Natural killer cell (primary cell): ENCODE measurements around the gene ADCY4. TPM values are rescaled to one million over a fixed set of nuclear protein-coding genes. Genes with fewer than 3 reads are reported as not detected.

ENCODE experiments used
- ATAC-seq, 3 donors: fragments of 150-1000 bp in 2 of 3; fragments of 200-7000 bp in 1 of 3; cut with Tn5 transposase; 1 replicate in 1 of 3; 2 replicates in 2 of 3; pipeline ENCODE4 v1.10.0; 2021; ENCODE audit warnings: mild to moderate bottlenecking in 2 of 3, moderate library complexity in 2 of 3
- DNase-seq, 2 donors: peaks; one replicate each; pipeline versions ENCODE4 v3.0.0 to v3.0.0-alpha.2; 2013 to 2021; ENCODE audit warnings: mixed read lengths in 1 of 2
- H3K27ac ChIP-seq: one replicate; pipeline ENCODE4 v1.5.1; 2013; ENCODE audit warnings: mild to moderate bottlenecking, low read length
- H3K27me3 ChIP-seq: one replicate; pipeline ENCODE4 v1.6.1; 2013; ENCODE audit warnings: low read length; ENCODE audit not compliant: control insufficient read depth, insufficient read depth
- H3K36me3 ChIP-seq: one replicate; pipeline ENCODE4 v1.6.1; 2013; ENCODE audit warnings: low read length; ENCODE audit not compliant: control insufficient read depth, insufficient read depth
- H3K4me1 ChIP-seq: one replicate; pipeline ENCODE4 v1.6.1; 2013; ENCODE audit warnings: low read length; ENCODE audit not compliant: control insufficient read depth, insufficient read depth
- H3K4me3 ChIP-seq: one replicate; pipeline ENCODE4 v1.5.1; 2013; ENCODE audit warnings: low read length
- H3K9me3 ChIP-seq: one replicate; pipeline ENCODE4 v1.6.1; 2013; ENCODE audit warnings: low read length; ENCODE audit not compliant: control insufficient read depth, insufficient read depth
- H3K27ac Mint-ChIP-seq, 2 donors: one replicate each; pipeline ENCODE4 v1.8.0; 2022; ENCODE audit warnings: mild to moderate bottlenecking in 2 of 2, mixed read lengths in 2 of 2, moderate library complexity in 1 of 2
- H3K27me3 Mint-ChIP-seq, 2 donors: one replicate each; pipeline ENCODE4 v1.8.0; 2022; ENCODE audit warnings: low read depth in 2 of 2, mixed read lengths in 2 of 2
- H3K36me3 Mint-ChIP-seq: one replicate; pipeline ENCODE4 v1.8.0; 2022; ENCODE audit warnings: mixed read lengths
- H3K4me1 Mint-ChIP-seq, 2 donors: one replicate each; pipeline ENCODE4 v1.8.0; 2022; ENCODE audit warnings: mixed read lengths in 2 of 2
- H3K4me3 Mint-ChIP-seq: one replicate; pipeline ENCODE4 v1.8.0; 2022; ENCODE audit warnings: mild to moderate bottlenecking, moderate library complexity, mixed read lengths
- H3K9me3 Mint-ChIP-seq, 2 donors: one replicate each; pipeline ENCODE4 v1.8.0; 2022; ENCODE audit warnings: mixed read lengths in 2 of 2
- CTCF ChIP-seq: fragments of 200-600 bp; IDR thresholded peaks from one replicate; pipeline ENCODE4 v1.8.0; 2022; ENCODE audit warnings: antibody characterized with exemption
- WGBS: methylation state at CpG from one replicate; pipeline ENCODE4 v1.1.7; 2013; ENCODE audit warnings: missing lambda C conversion rate; ENCODE audit not compliant: insufficient coverage; 5-methylcytosine and 5-hydroxymethylcytosine counted together
- intact Hi-C: fragments of 100-400 bp; cut with micrococcal nuclease; formaldehyde crosslinking; loops from one replicate; pipeline ENCODE4 v1.14.2; 2022
- total RNA-seq, 4 donors: library from RNA; stranded (reverse); fragments of 120-200 nt in 1 of 4; gene quantifications; one replicate each; pipeline versions ENCODE4 v1.2.3 to v1.2.4, GENCODE V29; 2013 to 2022

The ADCY4 gene
- total RNA-seq, 3 donors from 2014 or later (not counting 1 experiment from before 2014, with no cell fraction given), result 9.8 to 17.6 (median 11.3) TPM

GRCh38 chr14:24363401-24363800, 28.5 kb upstream of the ADCY4 start:
- Histone ChIP-seq H3K4me3 (no peak overlapping the region), H3K9me3 (no peaks in the 10 kb centered on the region), H3K4me1 (peaks cover 30% of the 10 kb centered on the region), H3K27ac (no peak overlapping the region), H3K27me3 (peaks cover 32% of the 10 kb centered on the region), H3K36me3 (no peaks in the 10 kb centered on the region)
- WGBS, result 82% methylated on average over 5 of the region's 5 CpGs
- Mint-ChIP-seq H3K36me3 (no peaks in the 10 kb centered on the region), H3K4me1 (peaks cover 19 to 27% of the 10 kb centered on the region in 2 donors), H3K9me3 (no peaks in the 10 kb centered on the region), H3K27me3 (peaks cover 40 to 49% of the 10 kb centered on the region in 2 donors), H3K27ac (no peak overlapping the region), H3K4me3 (no peak overlapping the region)
- TF ChIP-seq CTCF, result no peak
- intact Hi-C loops, result no loop called here
- no peak for DNase-seq
- no peak for ATAC-seq

GRCh38 chr14:24362241-24362960, 27.5 kb upstream of the ADCY4 start:
- 50% methylated on average over 1 of the region's 2 CpGs for WGBS
- no peaks in the 10 kb centered on the region for H3K9me3 Mint-ChIP-seq

GRCh38 chr14:24361326-24361725, 26.5 kb upstream of the ADCY4 start:
- Histone ChIP-seq H3K27me3 (peaks cover 13% of the 10 kb centered on the region), H3K9me3 (no peaks in the 10 kb centered on the region), H3K4me3 (no peak overlapping the region), H3K4me1 (peaks cover 9% of the 10 kb centered on the region), H3K27ac (no peak overlapping the region), H3K36me3 (no peaks in the 10 kb centered on the region)
- no CpG with 5 or more reads among the region's 2 CpGs for WGBS
- intact Hi-C loops, result no loop called here
- Mint-ChIP-seq H3K9me3 (no peaks in the 10 kb centered on the region), H3K27me3 (peaks cover 28 to 55% of the 10 kb centered on the region in 2 donors), H3K36me3 (no peaks in the 10 kb centered on the region), H3K4me3 (no peak overlapping the region), H3K4me1 (peaks cover 8 to 9% of the 10 kb centered on the region in 2 donors), H3K27ac (no peak overlapping the region)
- no peak for TF ChIP-seq CTCF
- ATAC-seq, result no peak
- no peak for DNase-seq

More at GRCh38 chr14:24362241-24362960, 27.5 kb upstream of the ADCY4 start:
- no peak for TF ChIP-seq CTCF
- intact Hi-C loops, result no loop called here
- Mint-ChIP-seq H3K36me3 (no peaks in the 10 kb centered on the region), H3K27ac (no peak overlapping the region), H3K4me1 (peaks cover 17% of the 10 kb centered on the region in 2 donors), H3K27me3 (peaks cover 36 to 52% of the 10 kb centered on the region in 2 donors), H3K4me3 (no peak overlapping the region)
- DNase-seq (no peak), ATAC-seq (no peak)
- Histone ChIP-seq H3K4me3 (no peak overlapping the region), H3K9me3 (no peaks in the 10 kb centered on the region), H3K27ac (no peak overlapping the region), H3K36me3 (no peaks in the 10 kb centered on the region), H3K4me1 (peaks cover 20% of the 10 kb centered on the region), H3K27me3 (peaks cover 23% of the 10 kb centered on the region)

- H3K27me3 Mint-ChIP-seq, result peaks cover 21 to 47% of the 10 kb centered on the region in 2 donors
- no peak for TF ChIP-seq CTCF
- ATAC-seq, result no peak
- no peaks in the 10 kb centered on the region for H3K36me3 Mint-ChIP-seq
- WGBS, result 92% methylated on average over 3 of the region's 3 CpGs
- no peak overlapping the region for H3K4me3 ChIP-seq
- H3K27ac Mint-ChIP-seq, result no peak overlapping the region
- DNase-seq, result no peak
- no peaks in the 10 kb centered on the region for H3K36me3 ChIP-seq
- no peak overlapping the region for H3K27ac ChIP-seq
- no peaks in the 10 kb centered on the region for H3K9me3 Mint-ChIP-seq
- H3K4me1 Mint-ChIP-seq, result peaks cover 0 to 2% of the 10 kb centered on the region in 2 donors
- no peaks in the 10 kb centered on the region for H3K9me3 ChIP-seq
- H3K4me3 Mint-ChIP-seq, result no peak overlapping the region
- peaks cover 4% of the 10 kb centered on the region for H3K27me3 ChIP-seq
- intact Hi-C loops, result no loop called here
- H3K4me1 ChIP-seq, result no peaks in the 10 kb centered on the region
Observed at GRCh38 chr14:24360281-24360680, 25.4 kb upstream of the ADCY4 start.
